HG02870 (cell line): ENCODE results near the gene TPCN1.

Experiments used
- ATAC-seq: cut with Tn5 transposase; IDR thresholded peaks from one replicate; pipeline ENCODE4 v1.9.1; 2021; ENCODE audit warnings: mild to moderate bottlenecking, moderate library complexity; ENCODE audit not compliant: unreplicated experiment

The TPCN1 gene

DNA sequence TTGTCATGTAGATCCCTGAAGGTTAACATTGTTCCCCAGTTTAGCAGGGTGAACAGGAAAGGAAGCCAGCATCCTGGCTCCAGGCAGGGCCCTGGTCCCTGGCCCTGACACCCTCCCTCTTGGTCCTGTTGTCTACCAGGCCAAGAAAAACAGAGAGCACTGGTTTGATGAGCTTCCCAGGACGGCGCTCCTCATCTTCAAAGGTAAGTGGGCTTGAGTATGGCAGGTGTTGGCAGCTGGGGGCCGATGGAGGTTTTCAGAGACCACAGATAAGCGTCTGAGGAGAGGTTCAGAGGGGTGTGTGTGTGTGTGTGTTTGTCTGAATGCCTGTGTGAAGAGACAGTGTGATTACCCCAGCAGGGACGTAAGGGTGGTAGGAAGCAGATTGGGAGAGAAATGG, 57.4 kb downstream of the TPCN1 start:
- ATAC-seq, result no peak

DNA sequence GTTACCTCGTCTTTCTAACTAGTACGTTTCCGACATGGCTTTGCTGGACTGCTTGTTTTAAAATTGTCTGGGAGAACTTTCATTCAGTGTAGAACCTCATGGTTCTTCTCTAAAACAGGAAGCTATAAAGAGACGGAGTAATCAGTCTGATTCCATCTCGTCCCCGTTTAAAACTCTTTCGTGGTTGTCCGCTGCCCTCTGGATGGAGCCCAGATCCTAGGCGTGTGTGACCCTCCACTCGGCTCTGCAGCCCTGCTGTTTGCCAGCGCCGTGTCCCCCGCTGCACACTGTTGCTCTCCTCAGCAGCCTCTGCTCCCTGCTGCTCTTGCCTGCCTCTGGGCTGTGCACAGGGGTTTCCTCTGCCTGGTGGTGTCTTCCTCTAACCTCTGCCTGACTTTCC, 63.5 kb downstream of the TPCN1 start:
- ATAC-seq, result no peak

DNA sequence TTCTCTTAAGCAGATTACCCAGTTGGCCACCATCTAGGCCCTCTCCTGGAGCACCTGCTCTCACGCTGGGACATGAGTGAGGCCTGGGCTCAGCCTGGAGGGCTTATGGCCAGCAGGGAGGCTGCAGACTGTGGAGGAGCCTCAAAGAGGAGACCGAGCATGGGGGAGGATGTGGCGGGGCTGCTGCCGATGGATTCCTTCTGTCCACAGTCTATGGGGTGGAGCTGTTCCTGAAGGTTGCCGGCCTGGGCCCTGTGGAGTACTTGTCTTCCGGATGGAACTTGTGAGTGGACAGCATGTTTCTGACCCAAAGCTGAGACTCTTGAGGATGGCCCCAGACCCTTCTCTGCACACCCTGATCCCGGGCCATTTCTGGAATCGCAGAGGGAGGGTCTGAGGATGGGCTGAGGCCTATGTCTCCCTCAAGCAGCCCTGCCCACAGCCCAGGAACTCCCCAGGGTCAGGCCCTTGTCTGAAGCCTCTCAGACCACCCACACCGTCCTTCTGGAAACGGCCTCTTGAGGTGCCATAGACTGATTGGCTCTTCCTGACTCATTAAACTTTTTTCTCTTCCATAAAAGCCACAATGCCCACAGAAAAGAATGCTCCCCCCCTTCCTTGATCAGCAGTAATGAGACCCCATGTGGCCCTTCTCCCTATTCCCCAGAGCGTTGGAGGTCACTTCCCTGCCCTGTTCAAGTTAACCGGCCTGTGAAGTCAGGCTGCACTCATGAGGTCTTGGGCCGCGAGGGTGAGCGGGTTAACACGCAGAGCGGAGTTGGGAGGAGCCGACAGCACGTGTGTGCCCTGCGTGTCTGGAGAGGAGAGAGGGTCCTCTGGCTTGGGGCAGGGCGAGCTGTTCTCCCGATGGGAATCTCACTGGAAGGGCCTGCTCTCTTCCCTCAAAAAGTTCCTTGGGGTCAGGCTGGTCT, 64.7 kb downstream of the TPCN1 start:
- ATAC-seq, result no peak

DNA sequence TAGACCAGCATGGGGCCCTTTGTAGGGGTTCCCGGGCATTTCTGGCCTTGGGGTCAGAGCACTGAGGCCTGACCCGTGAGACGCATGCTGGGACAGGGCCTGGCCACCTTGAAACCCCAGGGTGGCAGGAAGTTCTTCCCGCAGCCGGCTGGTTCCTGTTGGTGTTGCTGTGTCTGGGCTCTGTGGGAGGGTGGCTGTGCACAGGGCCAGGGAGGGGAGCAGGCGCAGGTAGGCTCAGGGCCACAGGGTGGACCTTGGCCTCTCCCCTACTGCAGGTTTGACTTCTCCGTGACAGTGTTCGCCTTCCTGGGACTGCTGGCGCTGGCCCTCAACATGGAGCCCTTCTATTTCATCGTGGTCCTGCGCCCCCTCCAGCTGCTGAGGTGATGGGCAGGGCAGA, 65.4 kb downstream of the TPCN1 start:
- ATAC-seq, result no peak

DNA sequence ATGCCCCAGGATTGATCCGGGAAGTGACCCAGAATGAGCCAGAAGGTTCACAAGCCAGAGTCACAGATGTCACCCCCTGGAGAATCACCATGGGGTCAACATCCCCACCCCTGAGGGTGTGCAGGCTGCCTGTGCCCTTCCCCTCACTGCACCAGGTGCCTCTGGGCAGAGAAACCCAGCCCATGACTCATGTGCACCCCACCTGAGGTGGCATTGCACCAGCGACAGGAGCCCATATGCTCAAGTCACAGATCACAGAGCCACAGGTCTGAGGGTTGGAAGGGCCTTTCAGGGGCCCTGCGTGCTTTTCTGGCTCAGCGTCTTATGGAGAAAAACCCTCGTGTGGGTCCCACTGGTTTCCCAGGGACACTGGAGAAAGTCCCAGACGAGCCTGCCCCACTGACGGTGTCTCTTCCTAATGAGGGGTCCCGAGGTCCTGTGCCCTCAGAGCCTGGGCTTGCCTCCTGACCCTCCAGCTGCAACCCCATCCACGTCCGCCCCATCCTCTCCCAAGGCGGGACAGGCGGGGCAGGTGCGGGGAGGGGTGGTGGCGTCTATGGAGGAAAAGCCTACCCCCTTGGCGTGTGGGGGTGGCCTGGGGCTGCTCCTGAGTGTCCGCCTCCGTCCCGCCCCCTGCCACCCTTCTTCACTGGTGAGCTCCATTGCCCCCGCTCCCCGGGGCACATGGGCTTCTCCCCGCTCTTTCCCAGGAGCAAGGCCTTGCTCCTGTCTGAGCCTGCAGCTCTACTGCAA, 66.1 kb downstream of the TPCN1 start:
- ATAC-seq, result no peak

DNA sequence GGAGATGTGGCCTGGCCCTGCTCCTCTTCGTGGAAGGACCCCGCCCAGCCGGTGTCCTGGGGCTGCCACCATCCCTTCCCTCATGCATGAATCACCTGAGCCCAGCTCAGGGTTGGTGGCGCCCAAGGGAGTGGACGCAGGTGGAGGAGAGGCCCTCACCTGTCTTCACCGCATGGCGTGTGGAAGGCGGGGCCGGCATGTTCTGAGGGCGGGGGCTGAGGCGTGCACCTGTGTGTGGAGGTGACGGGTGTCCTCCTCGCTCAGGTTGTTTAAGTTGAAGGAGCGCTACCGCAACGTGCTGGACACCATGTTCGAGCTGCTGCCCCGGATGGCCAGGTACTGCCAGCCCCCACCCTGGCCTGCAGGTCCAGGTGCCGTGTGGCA, 66.6 kb downstream of the TPCN1 start:
- ATAC-seq, result no peak

DNA sequence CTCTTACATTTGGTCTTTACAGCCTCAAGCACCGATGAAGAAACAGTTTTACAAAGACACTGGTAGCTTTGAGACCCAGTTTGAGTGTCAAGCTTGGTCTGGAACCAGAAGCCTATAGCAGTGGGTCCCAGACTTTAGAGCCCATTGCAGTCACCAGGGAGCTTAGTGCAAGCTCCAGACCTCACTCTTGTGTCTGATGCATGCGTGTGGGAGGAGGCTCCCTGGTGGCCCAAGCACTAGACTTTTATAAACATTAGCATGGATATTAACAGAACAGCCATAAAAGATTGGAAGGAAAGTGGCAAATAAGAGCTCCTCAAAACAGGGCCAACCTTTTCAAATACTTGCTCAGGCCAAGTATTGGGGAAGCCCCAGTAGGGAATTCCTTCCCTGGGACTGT, 68.1 kb downstream of the TPCN1 start:
- no peak for ATAC-seq

DNA sequence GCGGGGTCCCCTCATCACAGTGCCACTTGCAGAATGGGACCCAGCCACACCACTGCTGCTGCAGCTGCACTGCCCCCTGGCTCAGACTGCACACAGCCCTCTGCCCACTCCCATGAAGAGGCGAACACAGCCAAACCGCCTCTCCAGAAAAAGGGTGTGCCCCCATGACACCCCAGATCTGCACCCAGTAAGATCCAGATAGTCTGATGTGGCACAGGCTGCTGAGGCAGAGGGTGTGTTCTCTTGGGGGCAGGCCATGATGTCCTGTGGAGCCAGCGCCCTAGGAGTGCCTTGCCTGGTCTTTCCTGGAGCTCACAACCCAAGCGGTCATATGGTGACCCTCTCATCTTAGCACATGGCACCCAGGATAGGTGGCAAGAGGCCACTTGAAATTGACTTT, 69.2 kb downstream of the TPCN1 start:
- no peak for ATAC-seq

DNA sequence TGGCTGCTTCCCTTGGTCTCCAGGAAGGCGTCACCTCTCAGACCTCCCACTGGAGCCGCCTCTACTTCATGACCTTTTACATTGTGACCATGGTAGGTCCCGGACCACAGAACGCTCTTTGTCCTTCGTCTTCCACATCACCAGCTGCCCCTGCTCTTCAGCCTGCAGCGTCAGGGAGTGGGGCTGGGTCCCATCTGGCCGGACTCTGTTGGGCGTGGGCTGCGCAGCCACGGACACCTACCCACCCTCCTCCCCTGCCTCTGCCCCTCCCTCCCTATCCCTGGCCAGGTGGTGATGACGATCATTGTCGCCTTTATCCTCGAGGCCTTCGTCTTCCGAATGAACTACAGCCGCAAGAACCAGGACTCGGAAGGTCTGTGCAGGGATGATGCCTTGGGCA, 70.3 kb downstream of the TPCN1 start:
- ATAC-seq, result no peak

DNA sequence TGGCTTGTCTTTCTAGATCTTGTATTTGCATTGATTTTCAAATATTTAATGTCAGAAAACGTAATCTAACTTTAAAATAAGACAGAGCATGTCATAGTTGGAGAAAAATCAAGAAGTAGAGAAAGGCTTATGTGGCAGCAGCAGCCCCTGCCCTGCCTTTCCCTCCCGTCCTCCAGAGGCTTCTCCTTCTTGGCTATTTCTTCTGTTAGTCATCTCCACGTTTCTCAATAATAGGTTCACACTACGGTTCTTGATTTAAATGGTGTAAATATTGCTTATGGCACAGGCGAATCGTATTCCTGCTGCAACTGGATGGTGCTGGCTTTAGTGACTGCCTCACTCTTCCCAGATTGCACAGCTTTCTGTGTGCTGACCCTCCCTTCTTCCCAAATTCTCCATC, 70.8 kb downstream of the TPCN1 start:
- ATAC-seq, result no peak

DNA sequence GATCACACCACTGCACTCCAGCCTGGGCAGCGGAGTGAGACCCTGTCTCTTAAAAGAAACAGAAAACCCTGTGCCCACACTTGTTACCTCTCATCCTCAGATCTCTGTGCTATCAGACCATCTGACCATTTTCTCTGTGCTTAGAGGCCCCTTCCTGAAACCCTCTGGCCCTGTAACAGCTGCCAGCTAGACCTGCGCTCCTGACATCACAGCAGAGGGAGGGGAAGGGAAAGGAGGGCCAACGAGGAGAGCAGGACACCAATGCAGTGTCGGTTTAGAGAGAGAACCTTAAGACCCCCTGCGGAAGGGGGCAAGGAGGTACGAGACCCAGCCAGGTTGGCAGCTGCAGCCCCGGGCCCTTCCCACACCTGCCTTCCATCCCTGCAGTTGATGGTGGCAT, 71.3 kb downstream of the TPCN1 start:
- ATAC-seq, result no peak

DNA sequence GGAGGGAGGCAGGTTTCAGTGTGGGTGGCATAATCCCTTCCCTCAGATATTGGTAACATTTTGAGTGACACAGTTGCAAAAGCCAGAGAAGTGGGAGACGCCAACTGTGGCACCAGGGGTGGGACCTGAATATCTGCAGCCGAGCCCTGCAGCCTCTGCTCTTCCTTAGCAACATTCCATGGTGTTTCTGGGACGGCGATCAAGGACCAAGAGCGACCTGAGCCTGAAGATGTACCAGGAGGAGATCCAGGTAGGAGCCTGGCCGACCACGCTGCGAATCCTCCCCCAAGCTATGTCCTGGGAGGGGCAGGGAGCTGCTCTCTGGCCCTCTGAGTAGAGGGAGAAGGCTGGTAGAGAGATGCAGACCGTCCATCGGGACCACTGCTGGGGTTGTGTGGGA, 71.8 kb downstream of the TPCN1 start:
- no peak for ATAC-seq

DNA sequence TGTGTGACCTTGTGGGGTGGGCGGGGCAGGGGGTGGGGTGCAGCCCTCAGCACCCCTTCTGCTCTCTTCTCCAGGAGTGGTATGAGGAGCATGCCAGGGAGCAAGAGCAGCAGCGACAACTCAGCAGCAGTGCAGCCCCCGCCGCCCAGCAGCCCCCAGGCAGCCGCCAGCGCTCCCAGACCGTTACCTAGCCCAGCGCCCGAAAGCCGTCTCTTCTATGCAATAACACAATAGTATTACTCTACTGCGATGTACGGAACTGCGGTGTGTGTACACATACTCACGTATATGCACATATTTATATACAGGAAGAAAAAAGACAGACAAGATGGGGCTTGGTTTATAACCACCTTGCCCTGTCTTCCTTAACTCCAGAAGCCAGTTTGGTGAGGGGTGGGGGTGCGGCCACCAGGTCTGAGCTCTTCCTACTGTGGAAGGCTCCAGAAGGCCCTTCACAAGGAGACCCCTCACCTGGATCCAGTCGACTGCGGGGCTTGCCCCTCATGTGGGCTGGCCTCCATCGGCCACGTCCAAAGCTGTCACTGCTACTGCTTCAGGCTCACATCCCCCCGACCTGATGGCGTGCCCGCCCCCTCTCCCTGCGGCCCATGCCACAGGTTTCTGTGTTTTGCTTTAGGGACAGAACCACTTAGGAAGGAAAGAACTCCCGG, 74.8 kb downstream of the TPCN1 start:
- no peak for ATAC-seq

DNA sequence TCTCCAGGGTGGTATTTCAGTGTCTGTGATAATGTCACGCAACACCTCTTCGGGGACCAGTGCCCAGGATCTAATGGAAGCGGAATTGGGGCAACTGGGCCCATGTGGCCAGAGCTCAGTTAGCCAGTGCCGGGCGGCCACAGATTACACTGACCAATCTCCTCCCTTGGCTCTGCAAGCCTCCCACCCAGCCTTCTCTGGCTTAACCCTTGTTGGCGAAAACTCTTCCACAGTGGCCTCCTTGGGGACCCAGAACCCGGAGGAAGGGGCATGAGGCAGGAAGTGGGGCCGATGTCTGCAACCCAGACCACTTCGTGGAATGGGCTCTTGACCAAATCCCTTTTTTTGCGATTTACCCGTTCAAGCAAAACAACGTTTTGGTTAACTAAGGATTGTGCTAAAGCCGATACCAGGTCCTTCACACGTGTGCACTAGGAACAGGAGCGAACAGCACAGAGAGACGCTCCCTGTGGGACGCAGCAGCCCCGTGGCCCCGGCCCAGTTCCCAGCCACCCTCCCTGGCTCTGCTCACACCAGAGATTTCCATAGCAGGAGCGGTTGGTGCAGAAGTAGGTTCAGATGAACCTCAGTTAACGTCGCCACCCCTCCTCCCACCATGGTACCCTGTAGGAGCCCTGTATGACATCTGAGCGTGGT, 75.4 kb downstream of the TPCN1 start:
- no peak for ATAC-seq

DNA sequence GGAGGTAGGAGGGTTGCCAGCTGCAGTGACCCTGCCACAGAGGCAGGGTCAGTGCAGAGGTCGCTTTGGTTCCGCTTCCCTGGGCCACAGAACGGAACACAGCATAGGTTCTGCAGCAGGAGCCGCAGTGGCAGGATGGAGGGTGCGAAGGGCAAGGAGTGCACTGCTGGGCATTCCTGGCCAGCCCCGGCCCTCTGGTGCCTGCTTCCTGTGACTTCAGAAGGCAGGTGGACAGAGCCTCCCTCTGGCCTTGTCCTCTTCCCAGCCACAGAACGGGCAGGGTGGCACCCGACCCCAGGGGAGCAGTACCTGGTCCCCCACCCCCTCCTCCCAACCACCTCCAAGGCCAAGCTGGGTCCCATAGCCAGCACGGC, 75.9 kb downstream of the TPCN1 start:
- no peak for ATAC-seq

DNA sequence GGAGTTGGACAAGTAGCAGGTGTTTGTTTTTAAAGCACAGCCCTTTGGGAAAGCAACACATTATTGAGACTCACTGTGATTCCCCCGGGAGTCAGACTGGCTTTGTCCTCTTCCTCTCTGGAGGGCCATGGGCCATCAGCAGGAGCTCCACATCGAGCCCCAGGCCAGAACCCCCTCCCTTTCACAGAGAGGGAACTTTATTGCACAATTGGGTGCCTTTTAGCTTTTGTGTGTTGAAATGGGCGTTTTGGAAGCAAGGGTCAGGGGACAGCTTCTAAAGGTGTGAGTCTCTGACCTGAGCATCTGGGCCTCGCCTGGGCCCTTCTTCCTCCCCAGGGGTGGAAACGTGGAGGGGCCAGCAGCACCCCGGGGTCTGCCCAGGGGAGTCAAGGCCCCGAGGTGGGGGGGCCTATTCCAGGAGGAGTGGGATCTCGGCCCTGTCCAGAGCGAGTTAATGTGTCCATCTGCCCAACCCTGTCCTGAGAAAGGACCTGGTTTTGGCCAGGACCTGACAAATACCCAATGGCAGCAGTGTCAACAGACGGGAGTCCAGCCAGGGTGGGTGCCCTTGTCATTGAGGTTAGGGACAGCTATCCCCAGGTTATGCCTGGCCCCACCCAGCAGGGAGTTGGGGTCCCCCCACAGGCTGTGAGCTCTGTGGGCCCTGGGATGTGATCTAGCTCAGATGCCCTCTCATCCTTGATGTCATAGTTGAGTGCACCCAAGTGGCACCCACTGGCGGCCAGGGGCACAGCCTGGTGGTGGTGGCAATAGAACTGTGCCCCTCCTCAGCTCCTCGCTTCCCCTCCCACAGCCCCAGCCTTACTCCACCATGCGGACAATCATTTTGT, 76.6 kb downstream of the TPCN1 start:
- ATAC-seq, result no peak

DNA sequence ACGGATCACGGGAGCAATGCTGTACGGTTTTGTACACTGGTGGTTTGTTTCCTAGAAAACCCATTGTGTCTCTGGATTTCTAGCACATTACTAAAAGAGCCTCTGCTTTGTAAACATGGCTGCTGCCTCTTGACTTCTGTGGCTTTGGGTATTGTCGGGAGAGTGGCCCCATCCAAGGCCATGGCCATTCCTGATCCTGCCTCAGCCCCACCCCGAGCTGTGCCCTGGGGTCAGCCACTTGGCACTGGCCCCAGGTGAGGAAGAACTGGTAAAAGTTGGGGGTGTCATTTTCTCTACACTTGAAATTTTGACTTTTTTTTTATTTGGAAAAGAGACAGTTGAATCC, 77.2 kb downstream of the TPCN1 start:
- no peak for ATAC-seq

DNA sequence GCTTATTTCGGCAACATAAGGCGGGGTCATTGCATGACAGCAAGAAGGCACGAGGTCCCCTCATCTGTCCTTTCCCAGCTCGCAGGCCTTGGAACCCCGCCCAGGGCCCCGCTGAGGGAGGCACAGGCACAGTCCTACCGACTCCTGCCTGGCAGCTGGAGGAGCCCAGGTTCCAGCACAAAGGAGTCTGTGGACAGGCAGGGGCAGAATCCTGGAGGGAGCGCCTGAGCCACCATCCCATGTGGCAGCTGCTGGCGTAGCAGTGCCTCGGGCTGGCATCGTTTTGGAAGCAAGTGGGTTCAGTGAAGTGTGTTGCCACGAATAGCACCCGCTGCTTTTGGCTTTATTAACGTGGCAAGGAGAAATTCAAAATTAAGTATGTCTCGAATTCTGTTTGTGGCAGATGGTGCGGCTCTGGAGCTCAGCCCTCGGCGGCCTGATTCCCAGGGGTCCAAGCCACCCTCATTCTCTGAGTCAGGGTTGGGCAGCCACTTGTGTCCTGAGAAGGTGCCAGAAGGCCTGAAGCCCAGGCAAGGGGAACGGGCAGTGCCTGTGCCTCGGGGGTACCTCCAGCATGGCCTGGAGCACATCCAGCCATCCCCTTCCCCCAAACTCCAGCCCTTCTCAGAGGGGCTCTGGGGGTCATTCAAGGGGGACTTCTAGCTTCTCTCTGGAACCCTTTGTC, 77.7 kb downstream of the TPCN1 start:
- no peak for ATAC-seq

DNA sequence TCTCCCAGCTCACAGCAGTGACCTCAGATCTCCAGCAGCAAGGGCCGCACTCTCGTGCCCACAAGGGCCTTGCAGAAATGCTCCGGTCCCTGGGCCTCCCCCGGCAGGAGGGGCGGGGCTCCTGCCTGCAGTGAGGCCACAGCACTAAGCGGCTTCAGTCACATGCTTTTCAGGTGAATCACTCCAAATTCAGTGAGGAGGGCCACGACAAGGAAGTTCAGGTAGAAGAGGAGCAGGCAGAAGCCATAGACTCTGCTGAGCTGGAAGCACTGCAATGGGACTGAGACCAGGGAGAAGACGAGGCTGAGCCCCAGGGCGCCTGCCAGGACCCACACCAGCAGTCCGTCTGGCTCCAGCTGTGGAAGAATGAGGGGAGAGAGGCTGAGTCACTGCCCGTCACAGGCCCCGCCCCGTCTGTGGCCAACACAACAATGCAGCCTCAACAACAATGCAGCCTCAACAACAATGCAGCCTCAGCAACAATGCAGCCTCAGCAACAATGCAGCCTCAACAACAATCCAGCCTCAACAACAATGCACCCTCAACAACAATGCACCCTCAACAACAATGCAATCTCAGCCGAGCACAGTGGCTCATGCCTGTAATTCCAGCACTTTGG, 78.5 kb downstream of the TPCN1 start:
- ATAC-seq, result no peak
